IPS DF 6.9 (cell line): ENCODE data around the gene CSNK1G1.
"Not testable (repeated sequence)": the region's sequence is repeated elsewhere in the genome, so short reads cannot be mapped to it uniquely, and the experiment has no call there.

Experiments used
- DNase-seq: peaks from one replicate; pipeline ENCODE4 v3.0.0-alpha.2; 2013; ENCODE audit warnings: low read depth, low spot score
- H3K27ac ChIP-seq: one replicate; pipeline ENCODE4 v1.5.1; 2013; ENCODE audit warnings: low read length, control low read depth
- H3K27me3 ChIP-seq: 2 replicates; pipeline ENCODE4 v1.6.1; 2013; ENCODE audit warnings: mild to moderate bottlenecking, low read length; ENCODE audit not compliant: control insufficient read depth, insufficient read depth
- H3K36me3 ChIP-seq: 2 replicates; pipeline ENCODE4 v1.6.1; 2013; ENCODE audit warnings: low read length; ENCODE audit not compliant: control insufficient read depth, insufficient read depth
- H3K4me1 ChIP-seq: 2 replicates; pipeline ENCODE4 v1.6.1; 2013; ENCODE audit warnings: low read length; ENCODE audit not compliant: control insufficient read depth, insufficient read depth
- H3K4me3 ChIP-seq: 2 replicates; pipeline ENCODE4 v1.5.1; 2013; ENCODE audit warnings: mild to moderate bottlenecking, low read length
- H3K9me3 ChIP-seq: 2 replicates; pipeline ENCODE4 v1.6.1; 2013; ENCODE audit warnings: low read length, inconsistent platforms; ENCODE audit not compliant: control insufficient read depth, insufficient read depth
- WGBS: extraction: QIAGEN DNeasy Blood & Tissue Kit; methylation state at CpG from one replicate; pipeline ENCODE4 v1.1.7; 2013; ENCODE audit warnings: mixed read lengths, missing lambda C conversion rate; ENCODE audit not compliant: insufficient read length, insufficient coverage; 5-methylcytosine and 5-hydroxymethylcytosine counted together

CSNK1G1 gene

DNA sequence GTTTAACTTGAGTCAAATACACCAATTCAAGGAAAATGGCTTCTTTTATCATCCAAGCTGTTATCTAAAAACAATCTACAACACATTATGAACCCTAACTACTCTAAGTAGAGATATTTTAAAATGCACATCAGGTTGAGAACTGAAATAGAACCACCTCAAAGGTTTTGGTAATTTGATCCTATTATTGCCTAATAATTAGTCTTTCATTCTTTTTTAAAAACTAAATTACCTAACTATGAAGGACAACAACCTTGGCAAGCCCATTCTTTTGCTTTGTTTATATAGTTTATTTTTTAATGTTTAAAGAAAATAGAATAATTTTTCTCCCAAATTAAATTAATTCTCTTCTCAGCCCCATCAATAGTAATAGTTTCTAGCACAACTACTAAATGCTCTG is 132.1 kb downstream of the CSNK1G1 start:
- Histone ChIP-seq H3K4me3 (no peak overlapping the region), H3K27ac (no peak overlapping the region), H3K9me3 (no peaks in the 10 kb centered on the region; the same call in 1 of the 2 replicates), H3K36me3 (no peaks in the 10 kb centered on the region), H3K27me3 (no peaks in the 10 kb centered on the region), H3K4me1 (no peaks in the 10 kb centered on the region)
- DNase-seq = no peak

DNA sequence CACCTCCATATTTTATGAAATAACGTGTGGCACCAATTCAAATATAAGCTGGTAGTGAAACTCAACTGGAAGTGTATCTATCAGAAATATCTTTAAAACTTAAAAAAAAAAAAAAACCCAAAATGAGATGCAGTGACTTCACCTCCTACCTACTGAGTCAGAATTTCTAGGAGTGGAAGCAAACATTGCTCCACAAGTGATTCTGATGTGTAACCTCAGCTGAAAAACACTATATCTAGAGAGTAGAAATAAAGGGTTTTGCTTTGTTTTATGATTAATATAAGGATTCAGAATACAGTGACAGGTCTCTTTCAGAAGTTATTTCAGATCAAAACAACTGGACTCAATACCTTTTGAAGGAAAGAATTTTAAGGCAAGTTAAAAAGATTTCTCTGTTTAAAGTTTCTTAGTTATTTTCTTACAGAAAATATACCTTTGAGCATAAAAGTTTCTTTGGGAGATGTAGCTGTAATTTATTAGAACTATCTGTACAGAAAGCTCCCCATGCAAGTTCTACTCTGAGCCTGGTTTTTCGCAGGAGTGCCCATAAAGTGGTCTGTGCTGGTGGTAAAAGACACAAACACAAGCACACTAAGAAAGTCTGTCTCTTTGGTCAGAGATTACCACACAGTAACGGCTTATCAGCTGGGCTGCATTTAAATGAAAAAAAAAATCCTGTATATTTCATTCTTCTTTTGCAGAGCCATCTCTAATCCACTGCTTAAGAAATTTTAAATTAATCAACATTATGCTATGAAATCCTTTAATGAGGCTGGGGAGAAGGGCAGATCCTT is 133.2 kb downstream of the CSNK1G1 start:
- no CpG with 5 or more reads among the region's 3 CpGs for WGBS
- Histone ChIP-seq H3K36me3 (no peaks in the 10 kb centered on the region), H3K4me3 (no peak overlapping the region), H3K27me3 (no peaks in the 10 kb centered on the region), H3K9me3 (no peaks in the 10 kb centered on the region; the same call in 1 of the 2 replicates), H3K27ac (no peak overlapping the region), H3K4me1 (no peaks in the 10 kb centered on the region)
- no peak for DNase-seq

DNA sequence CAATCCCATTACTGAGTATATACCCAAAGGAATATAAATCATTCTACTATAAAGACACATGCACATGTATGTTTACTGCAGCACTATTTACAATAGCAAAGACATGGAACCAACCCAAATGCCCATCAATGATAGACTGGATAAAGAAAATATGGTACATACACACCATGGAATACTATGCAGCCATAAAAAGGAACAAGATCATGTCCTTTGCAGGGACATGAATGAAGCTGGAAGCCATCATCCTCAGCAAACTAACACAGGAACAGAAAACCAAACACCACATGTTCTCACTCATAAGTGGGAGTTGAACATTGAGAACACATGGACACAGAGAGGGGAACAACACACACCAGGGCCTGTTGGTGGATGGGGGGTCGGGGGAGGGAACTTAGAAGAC is 134.1 kb downstream of the CSNK1G1 start:
- H3K27me3 ChIP-seq, H3K27ac ChIP-seq, H3K36me3 ChIP-seq, H3K9me3 ChIP-seq, H3K4me3 ChIP-seq, H3K4me1 ChIP-seq, DNase-seq: not testable (repeated sequence)
- WGBS = no CpG with 5 or more reads among the region's 1 CpG

DNA sequence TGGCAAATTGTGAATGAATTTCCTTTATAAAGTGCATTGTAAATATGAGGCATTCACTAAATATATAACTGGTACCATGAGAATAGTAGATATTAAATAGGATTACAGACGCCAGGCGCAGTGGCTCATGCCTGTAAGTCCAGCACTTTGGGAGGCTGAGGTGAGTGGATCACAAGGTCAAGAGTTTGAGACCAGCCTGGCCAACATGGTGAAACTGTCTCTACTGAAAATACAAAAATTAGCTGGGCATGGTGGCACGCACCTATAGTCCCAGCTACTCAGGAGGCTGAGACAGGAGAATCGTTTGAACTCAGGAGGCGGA is 138.6 kb downstream of the CSNK1G1 start:
- not testable (repeated sequence) for H3K27me3 ChIP-seq, H3K4me3 ChIP-seq, H3K36me3 ChIP-seq, H3K27ac ChIP-seq, H3K9me3 ChIP-seq, H3K4me1 ChIP-seq, DNase-seq
- no CpG with 5 or more reads among the region's 5 CpGs for WGBS

DNA sequence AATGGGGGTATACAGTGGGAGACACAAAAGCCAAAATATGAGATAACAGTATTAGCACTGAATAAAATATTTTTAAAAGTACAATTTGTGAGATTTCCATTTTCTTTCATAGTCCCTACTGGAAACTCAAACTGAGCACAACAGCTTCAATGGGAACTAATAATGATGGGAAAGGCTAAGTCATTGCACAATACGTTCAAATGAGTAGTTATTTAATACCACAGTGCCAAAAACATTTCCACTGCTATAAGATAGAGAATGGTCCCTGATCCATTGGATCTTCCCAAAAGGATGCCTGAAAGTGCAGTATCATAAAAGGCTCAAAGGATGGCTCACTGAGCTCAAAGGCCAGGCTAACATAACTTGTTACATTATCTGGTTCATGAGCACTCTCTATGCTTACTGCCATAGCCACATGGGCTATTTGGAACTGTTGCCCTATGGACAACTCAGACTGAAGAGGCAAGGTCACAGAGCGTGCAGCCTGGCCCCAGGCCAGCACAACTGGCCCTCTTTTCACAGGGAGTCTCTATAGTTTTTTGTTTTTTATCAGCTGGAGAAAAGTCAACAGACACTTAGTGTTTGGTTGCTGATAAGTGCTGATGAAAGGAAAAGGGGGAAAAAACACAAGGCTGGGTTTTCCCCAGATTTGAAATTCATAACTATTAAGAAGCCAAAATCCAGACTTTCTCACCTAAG is 139.1 kb downstream of the CSNK1G1 start:
- Histone ChIP-seq H3K4me3 (no peak overlapping the region), H3K9me3 (no peaks in the 10 kb centered on the region), H3K4me1 (no peaks in the 10 kb centered on the region), H3K27ac (no peak overlapping the region), H3K36me3 (no peaks in the 10 kb centered on the region), H3K27me3 (no peaks in the 10 kb centered on the region)
- no CpG with 5 or more reads among the region's 2 CpGs for WGBS
- DNase-seq = no peak

DNA sequence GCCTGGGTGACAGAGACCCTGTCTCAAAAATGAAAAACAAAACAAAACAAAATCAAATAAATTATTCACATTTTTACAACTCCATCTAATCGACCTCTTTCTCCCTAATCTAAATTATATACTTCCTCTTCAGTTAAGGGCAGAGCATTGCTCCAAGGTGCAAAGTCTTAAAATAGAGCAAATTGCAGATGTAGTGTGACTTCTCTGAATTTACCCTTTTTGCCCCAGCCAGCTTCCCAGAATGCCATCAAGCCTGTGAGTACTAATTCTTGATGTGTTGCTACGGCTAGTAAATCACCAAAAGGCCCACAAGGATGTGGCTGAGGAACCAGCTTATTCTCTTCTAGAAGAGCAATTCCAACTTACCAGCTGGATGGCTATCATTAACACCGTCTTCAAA is 139.8 kb downstream of the CSNK1G1 start:
- no peaks in the 10 kb centered on the region for H3K9me3 ChIP-seq
- no peak overlapping the region for H3K27ac ChIP-seq
- WGBS = 100% methylated on average over 1 of the region's 3 CpGs
- H3K4me1 ChIP-seq = no peaks in the 10 kb centered on the region
- DNase-seq = no peak
- H3K4me3 ChIP-seq = no peak overlapping the region
- no peaks in the 10 kb centered on the region for H3K27me3 ChIP-seq
- no peaks in the 10 kb centered on the region for H3K36me3 ChIP-seq

DNA sequence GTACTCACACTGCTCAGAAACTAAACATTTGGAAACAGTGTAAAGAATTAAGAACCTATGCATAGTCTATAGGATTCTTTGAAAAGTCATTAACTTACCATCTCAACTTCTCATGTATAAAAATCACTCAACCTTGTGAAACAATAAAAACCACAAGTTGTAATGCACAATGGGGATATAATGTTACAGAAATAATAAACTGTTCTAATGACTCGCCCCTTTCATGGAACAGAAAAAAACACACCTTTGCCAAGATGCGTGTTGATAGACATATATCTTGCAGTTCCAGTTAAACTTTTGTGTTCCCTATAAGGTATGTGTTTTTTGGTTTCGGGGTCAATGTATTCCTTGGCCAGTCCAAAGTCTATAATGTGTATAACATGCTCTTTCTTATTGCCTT is 142.3 kb downstream of the CSNK1G1 start:
- H3K9me3 ChIP-seq = no peaks in the 10 kb centered on the region
- no peaks in the 10 kb centered on the region for H3K27me3 ChIP-seq
- H3K27ac ChIP-seq = no peak overlapping the region
- no peak for DNase-seq
- H3K4me1 ChIP-seq = no peaks in the 10 kb centered on the region
- WGBS = no CpG with 5 or more reads among the region's 3 CpGs
- H3K4me3 ChIP-seq = no peak overlapping the region
- H3K36me3 ChIP-seq = no peaks in the 10 kb centered on the region

DNA sequence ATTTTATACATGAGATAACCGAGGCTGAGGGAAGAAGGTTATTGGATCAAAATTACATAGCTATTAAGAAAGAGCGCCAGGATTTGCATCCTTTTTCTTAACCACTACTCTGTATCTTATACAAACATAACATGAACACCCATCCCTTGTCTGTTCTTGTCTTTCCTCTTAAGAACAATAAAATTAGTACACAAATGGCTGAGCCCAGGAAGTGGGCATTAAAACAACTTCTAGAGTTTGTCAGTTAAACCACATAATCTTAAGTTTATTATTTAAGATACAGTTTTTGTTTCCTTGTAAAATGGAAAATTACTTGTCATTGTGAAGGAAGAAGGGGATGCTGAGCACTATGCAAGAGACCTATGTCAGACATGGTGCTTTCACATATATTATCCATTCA is 144.3 kb downstream of the CSNK1G1 start:
- H3K4me1 ChIP-seq = no peaks in the 10 kb centered on the region
- no peak for DNase-seq
- H3K27me3 ChIP-seq = no peaks in the 10 kb centered on the region
- no peak overlapping the region for H3K4me3 ChIP-seq
- WGBS = no CpG with 5 or more reads among the region's 2 CpGs
- no peaks in the 10 kb centered on the region for H3K9me3 ChIP-seq
- no peaks in the 10 kb centered on the region for H3K36me3 ChIP-seq
- H3K27ac ChIP-seq = no peak overlapping the region

DNA sequence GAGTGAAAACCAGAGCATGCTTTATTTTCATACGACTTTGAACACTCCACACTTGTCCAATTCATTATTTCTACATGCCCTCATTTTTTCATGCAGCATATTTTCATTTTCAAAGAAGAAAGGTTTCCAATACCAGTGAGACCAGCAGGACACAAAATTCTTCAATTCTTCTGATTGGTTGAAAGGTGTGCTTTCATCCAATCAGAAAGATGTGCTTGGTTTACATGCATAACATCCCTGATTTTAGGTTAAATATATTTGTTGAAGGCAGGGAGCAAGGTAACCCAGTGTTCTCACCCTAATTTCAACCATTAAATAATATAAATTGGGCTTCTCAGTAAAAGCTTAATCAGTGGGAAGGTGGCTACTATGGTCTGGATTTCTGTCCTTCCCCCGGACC is 145.6 kb downstream of the CSNK1G1 start:
- no peaks in the 10 kb centered on the region for H3K27me3 ChIP-seq
- WGBS = no CpG with 5 or more reads among the region's 2 CpGs
- H3K4me1 ChIP-seq = no peaks in the 10 kb centered on the region
- no peak overlapping the region for H3K27ac ChIP-seq
- DNase-seq = no peak
- H3K9me3 ChIP-seq = no peaks in the 10 kb centered on the region
- H3K36me3 ChIP-seq = no peaks in the 10 kb centered on the region
- H3K4me3 ChIP-seq = no peak overlapping the region

DNA sequence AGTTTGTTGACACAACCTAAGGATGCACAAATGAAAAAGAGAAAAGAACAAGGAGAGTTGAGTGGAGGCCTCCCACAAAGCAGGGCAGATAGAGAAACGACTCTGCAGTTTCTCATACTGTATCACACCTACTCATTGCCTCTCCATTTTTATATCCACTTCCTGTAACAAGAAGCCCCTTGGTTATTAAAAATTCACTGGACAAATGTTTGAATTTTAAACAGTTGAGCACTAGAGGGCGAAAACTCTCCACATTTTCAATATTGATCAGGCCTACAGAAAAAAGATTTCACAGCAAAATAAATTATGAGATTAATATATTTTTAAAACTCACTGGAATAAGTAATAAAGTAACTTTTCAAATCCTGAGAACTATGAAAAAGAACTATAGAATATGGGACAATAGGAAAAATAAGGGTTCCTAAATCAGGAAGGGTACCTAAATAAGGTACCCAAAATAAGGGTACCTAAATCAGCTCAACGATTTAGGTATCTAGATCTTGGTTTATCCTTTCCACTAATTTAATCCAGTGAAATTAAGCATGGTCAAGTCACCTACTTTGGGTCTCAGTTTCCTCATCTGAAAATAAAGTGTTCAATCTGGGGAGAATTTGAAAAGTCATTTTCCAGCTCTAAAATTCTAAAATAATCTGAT is 146.2 kb downstream of the CSNK1G1 start:
- no peaks in the 10 kb centered on the region for H3K36me3 ChIP-seq
- H3K27ac ChIP-seq = no peak overlapping the region
- H3K4me3 ChIP-seq = no peak overlapping the region
- H3K4me1 ChIP-seq = no peaks in the 10 kb centered on the region
- no CpG with 5 or more reads among the region's 3 CpGs for WGBS
- no peak for DNase-seq
- H3K9me3 ChIP-seq = no peaks in the 10 kb centered on the region
- no peaks in the 10 kb centered on the region for H3K27me3 ChIP-seq
